ENCODE measurements around the gene FETUB.

The FETUB gene

DNA sequence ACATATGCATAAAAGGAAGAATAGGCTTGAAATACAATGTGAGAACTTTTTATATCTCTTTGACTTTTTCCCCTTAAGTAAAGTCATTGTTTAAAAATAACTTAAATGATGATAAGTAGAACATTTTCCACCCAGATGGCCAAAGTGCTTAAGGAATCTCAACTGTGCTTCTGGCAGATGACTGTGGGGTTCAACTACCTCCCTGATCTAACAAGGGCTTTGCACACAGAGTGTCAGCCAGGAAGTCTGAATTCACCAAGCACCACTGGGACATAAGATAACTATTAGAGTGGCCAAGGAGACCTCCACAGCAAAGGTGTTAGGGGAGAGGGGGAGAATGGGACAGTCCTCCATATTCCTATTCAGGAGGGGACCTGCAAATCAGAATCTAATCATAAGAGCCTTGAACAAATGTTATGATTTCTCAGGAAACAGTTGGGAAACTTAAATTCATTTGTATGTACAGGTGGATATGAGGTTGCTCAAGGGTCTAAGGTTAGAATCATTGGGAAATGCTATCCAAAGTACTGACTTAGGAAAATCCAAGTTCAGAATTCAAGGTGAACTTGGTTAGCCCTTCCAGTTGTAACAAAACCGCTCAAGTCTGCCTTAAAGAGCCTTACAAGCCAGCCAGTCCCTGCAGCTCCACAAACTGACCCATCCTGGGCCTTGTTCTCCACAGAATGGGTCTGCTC, at the start of gene FETUB:
FETUB (plus strand) TSS at position 622 of the 695 bp plus-strand sequence; CDS start at position 684, 62 bp downstream.
- no peak for DNase-seq (ENCODE audit: low read depth)

- no peak for DNase-seq (ENCODE audit: low read depth)
These were observed 49.5 kb upstream of the FETUB start for GRCh38 chr3:186590580-186591295.

- DNase-seq (ENCODE audit: low read depth): no peak
These were observed 47.5 kb upstream of the FETUB start for GRCh38 chr3:186592682-186593081.

DNA sequence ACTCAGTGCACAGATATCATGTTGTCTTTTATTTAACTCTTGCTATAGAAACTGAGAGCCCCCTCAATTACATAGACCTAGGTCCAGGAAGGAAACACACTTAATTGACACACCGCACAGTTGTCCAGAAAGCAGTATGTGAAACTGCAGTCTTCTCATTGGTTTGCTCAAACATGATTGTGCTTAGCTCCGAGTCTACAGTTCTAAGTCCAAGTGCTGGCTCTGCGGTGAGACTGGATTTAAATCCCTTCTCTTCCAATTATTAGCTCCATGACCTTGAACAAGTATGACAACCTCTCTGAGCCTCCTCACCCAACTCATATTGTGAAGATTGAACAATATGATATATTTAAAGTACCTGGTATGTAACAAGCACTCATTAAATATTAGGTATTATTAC, 46.3 kb upstream of the FETUB start:
- DNase-seq (ENCODE audit: low read depth): no peak

- DNase-seq (ENCODE audit: low read depth): no peak
These were observed 45.5 kb upstream of the FETUB start for GRCh38 chr3:186594591-186595113.

DNA sequence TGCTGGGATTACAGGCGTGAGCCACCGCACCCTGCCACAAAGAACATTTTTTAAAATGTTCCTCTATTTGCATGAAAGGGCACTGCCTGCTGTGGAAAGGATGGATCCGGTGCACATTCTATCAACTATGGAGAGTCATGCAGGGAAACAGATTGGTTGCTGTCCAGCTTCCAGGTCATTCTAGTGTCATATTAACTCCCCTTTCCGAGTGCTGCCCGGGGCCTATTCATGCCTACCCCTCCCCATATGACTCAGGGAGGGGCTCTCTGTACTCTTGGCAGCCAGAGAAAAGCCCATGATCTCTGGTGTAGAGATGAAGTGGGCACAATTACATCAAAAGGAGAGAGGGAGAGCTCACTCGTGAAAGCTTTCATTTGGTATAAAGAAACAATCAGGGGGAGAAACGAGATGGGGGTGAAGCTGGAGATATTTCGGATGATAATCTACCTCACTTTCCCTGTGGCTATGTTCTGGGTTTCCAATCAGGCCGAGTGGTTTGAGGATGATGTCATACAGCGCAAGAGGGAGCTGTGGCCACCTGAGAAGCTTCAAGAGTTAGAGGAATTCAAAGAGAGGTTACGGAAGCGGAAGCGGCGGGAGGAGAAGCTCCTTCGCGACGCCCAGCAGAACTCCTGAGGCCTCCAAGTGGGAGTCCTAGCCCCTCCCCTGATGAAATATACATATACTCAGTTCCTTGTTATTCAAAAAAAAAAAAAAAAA, 43.5 kb upstream of the FETUB start:
- DNase-seq (ENCODE audit: low read depth): no peak

- no peak for DNase-seq (ENCODE audit: low read depth)
These were observed 42.0 kb upstream of the FETUB start for GRCh38 chr3:186598108-186598784.

GRCh38 chr3:186598794-186599141, 41.4 kb upstream of the FETUB start:
- DNase-seq (ENCODE audit: low read depth): no peak

DNA sequence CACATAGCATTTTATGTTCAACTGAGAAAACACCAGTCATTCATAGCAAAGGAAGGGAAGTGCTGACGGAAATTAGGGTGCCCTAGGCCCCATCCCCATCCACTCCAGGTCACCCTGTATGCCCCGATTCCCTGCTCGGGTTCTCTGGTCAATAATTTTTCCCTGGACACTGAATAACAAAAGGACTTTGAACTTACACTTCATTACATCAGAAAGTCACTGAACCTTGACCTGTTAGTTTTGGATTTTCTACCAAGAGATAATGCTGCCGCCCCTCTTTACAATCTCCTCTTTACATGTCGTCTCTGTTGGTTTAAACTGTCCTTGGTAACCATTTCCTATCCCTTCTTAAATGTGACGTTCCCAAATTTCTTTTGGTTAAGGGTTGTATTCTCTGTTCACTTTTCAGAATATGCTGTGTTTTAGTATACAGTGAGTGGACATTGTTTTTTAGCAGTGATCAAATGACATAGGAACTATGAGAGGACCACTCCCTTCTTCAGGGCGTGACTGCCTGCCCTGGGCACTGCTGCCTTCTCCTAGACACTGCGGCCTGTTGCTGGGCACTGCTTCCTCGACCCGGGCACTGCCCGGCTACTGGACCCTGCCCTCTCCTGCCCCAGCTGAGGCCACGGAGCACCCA, 40.9 kb upstream of the FETUB start:
- DNase-seq (ENCODE audit: low read depth): no peak

- DNase-seq (ENCODE audit: low read depth): no peak
These were observed 40.4 kb upstream of the FETUB start for GRCh38 chr3:186599785-186600166.

DNA sequence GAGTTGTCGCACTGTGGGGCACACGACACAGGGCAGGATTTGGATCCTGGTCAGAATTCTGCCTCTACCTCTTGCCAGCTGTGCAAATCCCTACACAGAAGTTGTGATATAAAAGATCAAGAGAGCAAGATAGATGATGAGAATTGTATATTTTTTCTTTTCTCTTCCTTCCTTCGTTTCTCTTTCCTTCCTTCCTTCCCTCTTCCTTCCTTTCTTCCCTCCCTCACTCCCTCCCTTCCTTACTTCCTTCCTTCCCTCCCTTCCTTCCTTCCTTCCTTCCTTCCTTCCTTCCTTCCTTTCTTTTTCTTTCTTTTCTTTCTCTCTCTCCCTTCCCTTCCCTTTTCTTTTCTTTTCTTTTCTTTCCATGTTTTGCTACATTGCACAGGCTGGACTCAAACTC, 39.3 kb upstream of the FETUB start:
- DNase-seq (ENCODE audit: low read depth): no peak

DNA sequence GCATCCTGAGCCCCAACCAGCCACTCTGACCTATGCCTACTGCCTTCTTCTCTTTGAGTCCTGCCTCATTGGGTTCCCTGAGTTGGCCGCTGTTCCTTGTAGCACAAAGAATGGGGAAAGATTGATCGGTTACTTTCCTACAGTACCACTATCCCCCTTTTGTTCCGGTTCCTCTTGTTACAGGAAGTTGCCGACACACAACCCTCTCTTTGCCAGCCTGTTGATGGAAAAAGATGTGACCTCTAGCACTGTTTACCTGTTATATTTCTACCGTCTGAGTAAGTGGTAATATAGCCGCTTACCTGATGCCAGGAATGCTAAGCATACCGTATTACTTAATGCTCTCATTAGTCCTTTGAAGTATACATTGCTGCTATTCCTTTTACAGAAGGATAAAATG, 37.0 kb upstream of the FETUB start:
- no peak for DNase-seq (ENCODE audit: low read depth)

GRCh38 chr3:186605078-186605477, 35.1 kb upstream of the FETUB start:
- DNase-seq (ENCODE audit: low read depth): no peak

GRCh38 chr3:186605561-186606545, 34.3 kb upstream of the FETUB start:
- no peak for DNase-seq (ENCODE audit: low read depth)

DNA sequence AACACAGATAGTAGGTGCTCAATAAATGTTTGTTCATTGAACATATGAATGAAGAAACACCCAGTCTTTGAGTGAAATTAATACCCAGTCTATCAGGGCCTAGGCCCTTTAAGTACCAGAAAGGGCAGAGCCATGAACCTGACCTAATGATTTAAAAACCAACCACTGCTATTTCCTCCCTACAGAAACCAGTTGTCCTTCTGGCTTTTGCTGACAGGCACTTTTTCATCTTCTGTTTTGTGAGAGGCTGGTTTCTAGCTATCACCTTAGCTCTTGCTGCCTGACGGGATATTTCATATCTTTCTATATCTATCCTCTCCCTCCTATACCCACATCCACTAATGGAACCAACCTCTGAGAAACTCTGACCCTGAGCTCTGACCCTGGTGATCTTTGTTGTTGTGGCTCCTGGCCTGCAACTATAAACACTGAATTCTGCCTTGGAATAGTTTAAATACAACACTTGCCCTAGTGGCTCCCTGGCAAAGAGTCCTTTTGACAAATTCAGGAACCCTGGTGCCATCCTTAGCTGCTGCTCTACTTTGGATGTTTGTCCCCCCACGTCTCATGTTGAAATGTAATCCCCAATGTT, 31.5 kb upstream of the FETUB start:
- DNase-seq (ENCODE audit: low read depth): no peak

- no peak for DNase-seq (ENCODE audit: low read depth)
These were observed 30.8 kb upstream of the FETUB start for GRCh38 chr3:186609247-186609868.

- DNase-seq (ENCODE audit: low read depth): no peak
These were observed 28.1 kb upstream of the FETUB start for GRCh38 chr3:186612065-186612464.

GRCh38 chr3:186612721-186613636, 27.2 kb upstream of the FETUB start, which contains the start of gene AHSG:
TSS of gene AHSG (plus strand) at chr3:186613060. CDS start at chr3:186613142, 82 bp downstream.
- no peak for DNase-seq (ENCODE audit: low read depth)

All from activated T-helper 9 cell treated with anti-CD3 and anti-CD28 coated beads, Interleukin-2, amount 50 U/mL, for 16 hours (primary cell).